GM23248 (cell line): Measurements from ENCODE around the gene CFAP69. TPM values are rescaled to one million over a fixed set of nuclear protein-coding genes. Genes with fewer than 3 reads are reported as not detected.

Experiments
- DNase-seq: peaks from one replicate; pipeline ENCODE4 v3.0.0-alpha.2; 2015
- H2AFZ ChIP-seq: fragments of 200-600 bp; sonication (generic); 2 replicates; pipeline ENCODE4 v1.6.1; 2016; ENCODE audit warnings: antibody characterized with exemption
- H3F3A ChIP-seq: fragments of 200-600 bp; sonication (generic); 2 replicates; pipeline ENCODE4 v1.6.1; 2016; ENCODE audit warnings: mild to moderate bottlenecking, antibody characterized with exemption, mixed run types; ENCODE audit not compliant: insufficient read depth
- H3K27ac ChIP-seq: fragments of 200-600 bp; sonication (generic); 2 replicates; pipeline ENCODE4 v1.5.1; 2016; ENCODE audit warnings: mild to moderate bottlenecking
- H3K27me3 ChIP-seq: fragments of 200-600 bp; sonication (generic); replicated peaks from 2 replicates; pipeline ENCODE4 v1.6.1; 2016; ENCODE audit warnings: mild to moderate bottlenecking; ENCODE audit not compliant: insufficient read depth
- H3K36me3 ChIP-seq: fragments of 200-600 bp; sonication (generic); 2 replicates; pipeline ENCODE4 v1.6.1; 2016; ENCODE audit warnings: low read depth, mild to moderate bottlenecking
- H3K4me1 ChIP-seq: fragments of 200-600 bp; sonication (generic); 2 replicates; pipeline ENCODE4 v1.6.1; 2016; ENCODE audit warnings: mild to moderate bottlenecking; ENCODE audit not compliant: insufficient read depth
- H3K4me2 ChIP-seq: fragments of 200-600 bp; sonication (generic); one replicate; pipeline ENCODE4 v1.6.1; 2016; ENCODE audit warnings: mild to moderate bottlenecking; ENCODE audit not compliant: unreplicated experiment
- H3K4me3 ChIP-seq: fragments of 200-600 bp; sonication (generic); 2 replicates; pipeline ENCODE4 v1.5.1; 2016; ENCODE audit warnings: mild to moderate bottlenecking
- H3K79me2 ChIP-seq: fragments of 200-600 bp; sonication (generic); 2 replicates; pipeline ENCODE4 v1.6.1; 2016; ENCODE audit warnings: mild to moderate bottlenecking; ENCODE audit not compliant: insufficient read depth
- H3K9ac ChIP-seq: fragments of 200-600 bp; sonication (generic); 2 replicates; pipeline ENCODE4 v1.6.1; 2016; ENCODE audit warnings: mild to moderate bottlenecking
- H3K9me2 ChIP-seq: fragments of 200-600 bp; sonication (generic); 2 replicates; pipeline ENCODE4 v1.6.1; 2016; ENCODE audit warnings: mixed run types, mild to moderate bottlenecking, moderate library complexity; ENCODE audit not compliant: insufficient read depth
- H3K9me3 ChIP-seq: fragments of 200-600 bp; sonication (generic); one replicate; pipeline ENCODE4 v1.6.1; 2017; ENCODE audit warnings: low read depth
- H4K20me1 ChIP-seq: fragments of 200-600 bp; sonication (generic); 2 replicates; pipeline ENCODE4 v1.6.0; 2016; ENCODE audit not compliant: insufficient read depth
- EZH2 ChIP-seq: fragments of 200-600 bp; sonication (generic); IDR thresholded peaks from 2 replicates; pipeline ENCODE4 v1.6.1; 2018; ENCODE audit warnings: antibody characterized with exemption, mild to moderate bottlenecking; ENCODE audit not compliant: insufficient read depth, poor library complexity, severe bottlenecking
- EZH2phosphoT487 ChIP-seq: fragments of 200-600 bp; sonication (generic); IDR thresholded peaks from 2 replicates; pipeline ENCODE4 v1.6.1; 2018; ENCODE audit warnings: antibody characterized with exemption, moderate library complexity, mild to moderate bottlenecking, low read depth; ENCODE audit not compliant: insufficient read depth
- WGBS, 2 experiments: methylation state at CpG; one replicate each; pipeline ENCODE4 v1.1.6; 2015 to 2017; ENCODE audit warnings: low lambda C conversion rate in 2 of 2, low coverage in 1 of 2; ENCODE audit errors: missing lambda C conversion rate in 2 of 2; 5-methylcytosine and 5-hydroxymethylcytosine counted together
- in situ Hi-C: fragments of 300-500 bp; cut with MboI; formaldehyde crosslinking; loops from 2 replicates; pipeline ENCODE4 v1.15.0; 2020
- polyA plus RNA-seq: library from polyadenylated mRNA; unstranded; fragments of >200 nt; fragmentation: Nextera tagmentation; extraction: Ambion mirVana; gene quantifications from 2 replicates; pipeline ENCODE4 v1.2.1, GENCODE V29; 2016
- total RNA-seq: library from RNA; depleted of rRNA; stranded (reverse); fragments of >200 nt; shearing (Covaris generic); gene quantifications from 2 replicates; pipeline ENCODE4 v1.2.3, GENCODE V29; 2014

Gene CFAP69
- total and polyA plus RNA-seq, 2 experiments from 2014 or later = 2.8 to 6.9 TPM

DNA sequence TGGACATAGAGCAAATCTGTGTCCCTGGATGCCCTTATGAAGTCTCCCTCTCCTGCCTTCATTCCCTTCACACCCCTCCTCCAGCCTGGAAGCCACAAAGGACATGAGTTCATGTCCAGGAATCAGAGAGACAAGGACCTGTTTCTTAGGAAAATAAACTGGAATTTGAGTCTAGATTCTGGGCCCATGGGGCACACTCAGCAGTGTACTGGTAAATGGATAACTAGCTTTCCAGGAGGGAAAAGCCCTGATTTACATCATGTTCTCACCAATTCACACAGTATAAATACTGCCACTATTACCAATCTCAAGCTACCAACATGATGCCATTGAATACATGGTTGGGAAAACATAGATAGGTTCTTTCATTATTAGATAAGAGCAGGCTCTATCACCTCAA is 66.2 kb downstream of the CFAP69 start:
- no peak overlapping the region for H2AFZ ChIP-seq
- H3K9ac ChIP-seq = no peak overlapping the region
- H3K9me3 ChIP-seq = no peaks in the 10 kb centered on the region
- no peak overlapping the region for H3K27ac ChIP-seq
- no peaks in the 10 kb centered on the region for H4K20me1 ChIP-seq
- H3K4me3 ChIP-seq = no peak overlapping the region
- TF ChIP-seq EZH2phosphoT487 (no peak), EZH2 (no peak)
- H3K4me2 ChIP-seq = no peak overlapping the region
- no peaks in the 10 kb centered on the region for H3K79me2 ChIP-seq
- no peaks in the 10 kb centered on the region for H3K36me3 ChIP-seq
- no peaks in the 10 kb centered on the region for H3K4me1 ChIP-seq
- in situ Hi-C loops = no loop called here
- H3K9me2 ChIP-seq = no peaks in the 10 kb centered on the region
- no peaks in the 10 kb centered on the region for H3K27me3 ChIP-seq
- no peaks in the 10 kb centered on the region for H3F3A ChIP-seq
- DNase-seq = no peak

DNA sequence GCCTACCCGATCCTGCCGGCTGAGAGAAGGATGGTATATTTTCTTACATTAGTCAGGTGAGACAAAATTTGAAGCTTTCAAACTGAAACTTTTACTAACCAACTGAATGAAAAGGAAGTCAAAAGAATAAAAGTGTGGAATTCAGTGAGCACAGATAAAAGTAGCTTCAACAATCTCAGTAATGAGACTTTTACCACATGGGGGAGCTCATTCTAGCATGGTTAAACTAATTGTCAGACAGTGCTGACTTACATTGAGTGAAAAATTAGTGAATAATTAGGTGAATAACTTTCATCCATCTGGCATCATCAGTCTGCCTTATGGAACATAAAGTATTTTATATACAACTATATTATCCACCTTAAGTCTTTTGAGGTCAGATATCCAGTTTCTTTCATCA is 67.8 kb downstream of the CFAP69 start:
- Histone ChIP-seq H3K27me3 (no peaks in the 10 kb centered on the region), H3F3A (no peaks in the 10 kb centered on the region), H3K36me3 (no peaks in the 10 kb centered on the region), H2AFZ (no peak overlapping the region), H4K20me1 (no peaks in the 10 kb centered on the region), H3K9ac (no peak overlapping the region), H3K9me2 (no peaks in the 10 kb centered on the region), H3K9me3 (no peaks in the 10 kb centered on the region), H3K4me3 (no peak overlapping the region), H3K4me2 (no peak overlapping the region), H3K4me1 (no peaks in the 10 kb centered on the region), H3K79me2 (no peaks in the 10 kb centered on the region), H3K27ac (no peak overlapping the region)
- WGBS, 2 experiments = 94 to 97% methylated on average over 2 of the region's 2 CpGs
- in situ Hi-C loops = no loop called here
- TF ChIP-seq EZH2phosphoT487 = no peak
- no peak for TF ChIP-seq EZH2
- DNase-seq = peak; percentile 17

DNA sequence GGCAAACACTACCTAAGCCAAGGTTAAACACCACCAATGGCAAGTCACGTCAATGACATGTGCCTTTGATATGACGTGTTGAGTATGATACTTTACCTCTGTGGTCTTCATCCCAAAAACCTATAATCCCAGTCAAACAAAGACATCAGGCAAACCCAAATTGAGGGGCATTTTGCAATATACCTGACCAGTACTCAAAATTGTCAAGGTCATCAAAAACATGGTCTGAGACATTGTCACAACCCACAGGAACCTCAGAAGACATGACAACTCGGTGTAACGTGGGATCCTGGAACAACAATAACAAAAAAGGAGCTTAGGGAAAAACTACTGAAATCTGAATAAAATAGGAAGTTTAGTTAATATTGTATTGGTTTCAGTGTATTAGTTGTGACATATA is 68.9 kb downstream of the CFAP69 start:
- no peak overlapping the region for H3K9ac ChIP-seq
- H3K4me3 ChIP-seq = no peak overlapping the region
- H3K4me1 ChIP-seq = no peaks in the 10 kb centered on the region
- H4K20me1 ChIP-seq = no peaks in the 10 kb centered on the region
- no peaks in the 10 kb centered on the region for H3F3A ChIP-seq
- in situ Hi-C loops = no loop called here
- no peaks in the 10 kb centered on the region for H3K9me3 ChIP-seq
- no peaks in the 10 kb centered on the region for H3K36me3 ChIP-seq
- no peak overlapping the region for H3K27ac ChIP-seq
- H3K79me2 ChIP-seq = no peaks in the 10 kb centered on the region
- H3K27me3 ChIP-seq = no peaks in the 10 kb centered on the region
- DNase-seq = no peak
- no peaks in the 10 kb centered on the region for H3K9me2 ChIP-seq
- WGBS, 2 experiments = 67 to 72% methylated on average over 4 of the region's 4 CpGs
- no peak overlapping the region for H2AFZ ChIP-seq
- TF ChIP-seq EZH2phosphoT487 (no peak), EZH2 (no peak)
- H3K4me2 ChIP-seq = no peak overlapping the region

GRCh38 chr7:90320014-90320413 is 75.0 kb downstream of the CFAP69 start:
- no peak for DNase-seq

DNA sequence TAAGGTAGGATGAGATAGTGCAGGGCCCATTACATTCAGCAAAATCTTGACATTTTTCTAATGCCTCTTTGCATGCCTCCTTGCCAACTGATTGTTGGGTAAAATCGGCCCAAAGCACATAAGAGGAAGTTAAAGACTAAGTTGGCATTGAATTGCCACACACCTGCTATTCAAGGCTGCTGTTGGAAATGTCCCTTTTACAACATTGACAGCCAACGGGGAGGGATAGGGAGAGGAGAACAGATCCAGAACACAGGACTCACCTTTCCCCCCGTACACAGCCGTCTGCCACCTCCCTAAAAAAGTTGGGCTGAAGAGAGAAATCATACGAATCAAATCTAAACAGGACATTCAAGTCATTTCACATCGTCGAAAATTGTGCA is 75.4 kb downstream of the CFAP69 start:
- H3K9me3 ChIP-seq = no peaks in the 10 kb centered on the region
- H3K4me3 ChIP-seq = peak overlapping the region; percentile 70
- H2AFZ ChIP-seq = peak overlapping the region; percentile 85; the same call in 1 of the 2 replicates
- peaks cover 12% of the 10 kb centered on the region; the same call in 1 of the 2 replicates for H3K27me3 ChIP-seq
- 28 to 36% methylated on average over 7 of the region's 7 CpGs for WGBS, 2 experiments
- no peak overlapping the region for H3K27ac ChIP-seq
- no peak for DNase-seq
- in situ Hi-C loops = no loop called here
- H3K9me2 ChIP-seq = no peaks in the 10 kb centered on the region
- H3K4me2 ChIP-seq = peak overlapping the region; percentile 86
- H3K9ac ChIP-seq = no peak overlapping the region
- no peaks in the 10 kb centered on the region for H4K20me1 ChIP-seq
- H3K36me3 ChIP-seq = no peaks in the 10 kb centered on the region
- TF ChIP-seq EZH2 (no peak), EZH2phosphoT487 (no peak)
- no peaks in the 10 kb centered on the region for H3F3A ChIP-seq
- H3K4me1 ChIP-seq = no peaks in the 10 kb centered on the region
- H3K79me2 ChIP-seq = no peaks in the 10 kb centered on the region

More at GRCh38 chr7:90320014-90320413, 75.0 kb downstream of the CFAP69 start:
- WGBS, 2 experiments = 84 to 85% methylated on average over 7 of the region's 7 CpGs
- Histone ChIP-seq H3K4me3 (no peak overlapping the region), H3K9ac (no peak overlapping the region), H3K36me3 (no peaks in the 10 kb centered on the region), H3K27me3 (peaks cover 12% of the 10 kb centered on the region; the same call in 1 of the 2 replicates), H4K20me1 (no peaks in the 10 kb centered on the region), H3K79me2 (no peaks in the 10 kb centered on the region), H3K9me3 (no peaks in the 10 kb centered on the region), H3F3A (no peaks in the 10 kb centered on the region), H2AFZ (no peak overlapping the region), H3K9me2 (no peaks in the 10 kb centered on the region), H3K27ac (no peak overlapping the region), H3K4me1 (no peaks in the 10 kb centered on the region), H3K4me2 (no peak overlapping the region)
- in situ Hi-C loops = no loop called here
- TF ChIP-seq EZH2phosphoT487 = no peak
- no peak for TF ChIP-seq EZH2
